ENCODE results near the gene PREB.
"Not testable (repeated sequence)": the region's sequence is repeated elsewhere in the genome, so short reads cannot be mapped to it uniquely, and the experiment has no call there.

PREB gene

GRCh38 chr2:27125104-27125503 lies 9.3 kb downstream of the PREB start:
- no peak for DNase-seq

- DNase-seq = peak; percentile 65
Observed at GRCh38 chr2:27123302-27124150, 10.9 kb downstream of the PREB start, which contains the start of gene ABHD1. Gene ABHD1, plus strand, starts transcription at chr2:27123815. Its CDS starts 134 bp downstream, at chr2:27123949.

GRCh38 chr2:27122791-27123190 lies 11.6 kb downstream of the PREB start:
- no peak for DNase-seq

- DNase-seq = no peak
Observed at GRCh38 chr2:27121906-27122305, 12.5 kb downstream of the PREB start.

- DNase-seq = not testable (repeated sequence)
Observed at GRCh38 chr2:27119330-27119670, 15.1 kb downstream of the PREB start.

GRCh38 chr2:27118525-27119329 lies 15.7 kb downstream of the PREB start, which contains the start of gene CGREF1:
Gene CGREF1, minus strand, starts transcription at chr2:27119128. Its CDS starts 14,762 bp downstream, at chr2:27104366.
- peak; percentile 36 for DNase-seq

- DNase-seq = no peak
Observed at GRCh38 chr2:27117995-27118524, 16.4 kb downstream of the PREB start.

GRCh38 chr2:27115519-27115918 lies 18.9 kb downstream of the PREB start:
- no peak for DNase-seq

- not testable (repeated sequence) for DNase-seq
Observed at GRCh38 chr2:27111392-27112078, 22.9 kb downstream of the PREB start.

GRCh38 chr2:27110603-27111352 lies 23.7 kb downstream of the PREB start:
- DNase-seq = not testable (repeated sequence)

- no peak for DNase-seq
Observed at GRCh38 chr2:27109083-27109482, 25.4 kb downstream of the PREB start.

- no peak for DNase-seq
Observed at GRCh38 chr2:27108221-27108620, 26.2 kb downstream of the PREB start.

GRCh38 chr2:27105981-27106380 lies 28.5 kb downstream of the PREB start:
- DNase-seq = no peak

GRCh38 chr2:27102329-27102728 lies 32.1 kb downstream of the PREB start:
- DNase-seq = no peak

GRCh38 chr2:27100036-27100435 lies 34.4 kb downstream of the PREB start:
- no peak for DNase-seq

GRCh38 chr2:27099334-27099955 lies 35.0 kb downstream of the PREB start:
- no peak for DNase-seq

- no peak for DNase-seq
Observed at GRCh38 chr2:27097341-27097740, 37.1 kb downstream of the PREB start.

GRCh38 chr2:27096748-27097297 lies 37.6 kb downstream of the PREB start:
- DNase-seq = no peak

- DNase-seq = peak; percentile 34
Observed at GRCh38 chr2:27095745-27096651, 38.4 kb downstream of the PREB start.

- DNase-seq = no peak
Observed at GRCh38 chr2:27095427-27095744, 39.0 kb downstream of the PREB start.
